Upper lobe of right lung (tissue), 1 donor: Measurements from ENCODE around the gene GPR78. TPM values are rescaled to one million over a fixed set of nuclear protein-coding genes. Genes with fewer than 3 reads are reported as not detected.

ENCODE experiments used
- ATAC-seq: fragments of 200-7000 bp; cut with Tn5 transposase; one replicate; pipeline ENCODE4 v1.9.1; 2020; ENCODE audit warnings: mild to moderate bottlenecking, moderate library complexity
- DNase-seq: peaks from one replicate; pipeline ENCODE4 v3.0.0-alpha.2; 2020
- H3K27ac ChIP-seq: fragments of 200-600 bp; one replicate; pipeline ENCODE4 v1.8.0; 2022
- H3K27me3 ChIP-seq: fragments of 200-600 bp; one replicate; pipeline ENCODE4 v1.8.0; 2022; ENCODE audit warnings: mild to moderate bottlenecking
- H3K36me3 ChIP-seq: fragments of 200-600 bp; one replicate; pipeline ENCODE4 v1.8.0; 2022
- H3K4me1 ChIP-seq: fragments of 200-600 bp; one replicate; pipeline ENCODE4 v1.8.0; 2022
- H3K4me3 ChIP-seq: fragments of 200-600 bp; one replicate; pipeline ENCODE4 v1.8.0; 2022; ENCODE audit warnings: mild to moderate bottlenecking
- H3K9me3 ChIP-seq: fragments of 200-600 bp; one replicate; pipeline ENCODE4 v1.8.0; 2022
- intact Hi-C: fragments of 100-400 bp; cut with DNase I; formaldehyde crosslinking; loops from one replicate; pipeline ENCODE4 v1.11.0; 2022
- long read RNA-seq: library from polyadenylated mRNA; unstranded; transcript quantifications from one replicate; pipeline ENCODE4 v2.0.0, GENCODE V29; 2021
- total RNA-seq: library from RNA; stranded (reverse); fragmentation: NEBNext Ultra II Directional; extraction: Animal tissue kit (Norgen Biotek cat#: 25700); gene quantifications from one replicate; pipeline ENCODE4 v1.2.1, GENCODE V29; 2021
- TF ChIP-seq, protein P1 (sequence below): fragments of 200-600 bp; IDR thresholded peaks from one replicate; pipeline ENCODE4 v1.8.0; 2022; ENCODE audit warnings: antibody characterized with exemption
- donor health status: DM: no; HTN: yes; CAD: no; lungs with severe emphysema.

The GPR78 gene, protein sequence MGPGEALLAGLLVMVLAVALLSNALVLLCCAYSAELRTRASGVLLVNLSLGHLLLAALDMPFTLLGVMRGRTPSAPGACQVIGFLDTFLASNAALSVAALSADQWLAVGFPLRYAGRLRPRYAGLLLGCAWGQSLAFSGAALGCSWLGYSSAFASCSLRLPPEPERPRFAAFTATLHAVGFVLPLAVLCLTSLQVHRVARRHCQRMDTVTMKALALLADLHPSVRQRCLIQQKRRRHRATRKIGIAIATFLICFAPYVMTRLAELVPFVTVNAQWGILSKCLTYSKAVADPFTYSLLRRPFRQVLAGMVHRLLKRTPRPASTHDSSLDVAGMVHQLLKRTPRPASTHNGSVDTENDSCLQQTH
- total RNA-seq, result 0.23 TPM
- long read RNA-seq, partial matches to known transcripts, result 0 of 2 reads
- long read RNA-seq, other reads (novel, unspliced or antisense), result 2 of 2 reads

DNA sequence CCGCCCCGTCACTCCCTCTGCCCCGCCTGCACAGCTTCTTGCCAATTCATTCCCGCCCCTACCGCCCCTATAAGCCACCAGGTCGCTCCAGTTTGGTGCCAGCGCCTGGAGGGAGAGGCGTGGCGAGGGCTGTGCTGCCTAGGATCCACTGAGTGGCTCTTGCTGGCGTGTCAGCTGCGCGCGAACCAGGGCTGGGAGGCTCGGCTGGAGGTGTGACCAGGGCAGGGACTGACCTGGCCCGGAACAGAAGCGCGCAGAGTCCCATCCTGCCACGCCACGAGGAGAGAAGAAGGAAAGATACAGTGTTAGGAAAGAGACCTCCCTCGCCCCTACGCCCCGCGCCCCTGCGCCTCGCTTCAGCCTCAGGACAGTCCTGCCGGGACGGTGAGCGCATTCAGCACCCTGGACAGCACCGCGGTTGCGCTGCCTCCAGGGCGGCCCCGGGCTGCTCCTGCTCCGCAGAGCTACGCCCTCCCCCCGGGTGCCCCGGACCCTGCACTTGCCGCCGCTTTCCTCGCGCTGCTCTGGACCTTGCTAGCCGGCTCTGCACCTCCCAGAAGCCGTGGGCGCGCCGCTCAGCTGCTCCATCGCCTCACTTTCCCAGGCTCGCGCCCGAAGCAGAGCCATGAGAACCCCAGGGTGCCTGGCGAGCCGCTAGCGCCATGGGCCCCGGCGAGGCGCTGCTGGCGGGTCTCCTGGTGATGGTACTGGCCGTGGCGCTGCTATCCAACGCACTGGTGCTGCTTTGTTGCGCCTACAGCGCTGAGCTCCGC, at the start of gene GPR78:
GPR78 (plus strand) TSS at position 72 of the 773 bp plus-strand sequence; CDS start at position 663, 591 bp downstream.
- TF ChIP-seq, protein P1, sequence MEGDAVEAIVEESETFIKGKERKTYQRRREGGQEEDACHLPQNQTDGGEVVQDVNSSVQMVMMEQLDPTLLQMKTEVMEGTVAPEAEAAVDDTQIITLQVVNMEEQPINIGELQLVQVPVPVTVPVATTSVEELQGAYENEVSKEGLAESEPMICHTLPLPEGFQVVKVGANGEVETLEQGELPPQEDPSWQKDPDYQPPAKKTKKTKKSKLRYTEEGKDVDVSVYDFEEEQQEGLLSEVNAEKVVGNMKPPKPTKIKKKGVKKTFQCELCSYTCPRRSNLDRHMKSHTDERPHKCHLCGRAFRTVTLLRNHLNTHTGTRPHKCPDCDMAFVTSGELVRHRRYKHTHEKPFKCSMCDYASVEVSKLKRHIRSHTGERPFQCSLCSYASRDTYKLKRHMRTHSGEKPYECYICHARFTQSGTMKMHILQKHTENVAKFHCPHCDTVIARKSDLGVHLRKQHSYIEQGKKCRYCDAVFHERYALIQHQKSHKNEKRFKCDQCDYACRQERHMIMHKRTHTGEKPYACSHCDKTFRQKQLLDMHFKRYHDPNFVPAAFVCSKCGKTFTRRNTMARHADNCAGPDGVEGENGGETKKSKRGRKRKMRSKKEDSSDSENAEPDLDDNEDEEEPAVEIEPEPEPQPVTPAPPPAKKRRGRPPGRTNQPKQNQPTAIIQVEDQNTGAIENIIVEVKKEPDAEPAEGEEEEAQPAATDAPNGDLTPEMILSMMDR, result no peak
- H3K36me3 ChIP-seq, result no peaks in the 10 kb centered on the region
- ATAC-seq (peak; percentile 83), DNase-seq (peak; percentile 81)
- H3K9me3 ChIP-seq, result no peaks in the 10 kb centered on the region
- H3K4me3 ChIP-seq, result no peak within 1 kb of the TSS
- intact Hi-C loops, result no loop called here
- peaks cover 65% of the 10 kb centered on the region for H3K27me3 ChIP-seq
- H3K27ac ChIP-seq, result no peak within 1 kb of the TSS
- no peaks in the 10 kb centered on the region for H3K4me1 ChIP-seq

DNA sequence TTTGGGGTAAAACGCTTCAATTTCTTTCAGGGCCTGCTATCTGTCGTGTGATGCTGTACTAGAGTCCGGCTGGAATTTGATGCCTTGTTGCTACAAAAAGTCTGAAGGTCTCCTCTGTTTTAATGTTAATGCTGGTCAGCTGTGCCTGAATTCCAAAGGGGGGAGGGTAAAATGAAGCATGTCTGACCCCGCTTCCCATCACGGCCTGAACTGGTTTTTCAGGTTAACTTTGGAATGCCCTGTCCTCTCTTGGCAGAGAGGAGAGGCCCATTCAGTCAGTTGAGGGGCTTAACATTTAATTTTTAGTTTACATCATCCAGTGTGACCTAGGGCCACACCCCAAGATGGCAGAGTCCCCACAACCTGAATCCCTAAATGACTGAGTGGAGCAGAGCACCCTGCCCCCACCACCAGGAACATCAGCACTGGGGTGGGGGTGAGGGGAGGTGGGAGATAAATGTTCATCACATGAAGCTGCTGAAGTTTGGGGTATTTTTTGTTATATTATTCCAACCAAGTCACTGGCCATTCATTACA, 47.9 kb upstream of the GPR78 start:
- Histone ChIP-seq H3K4me3 (no peak overlapping the region), H3K9me3 (no peaks in the 10 kb centered on the region), H3K36me3 (no peaks in the 10 kb centered on the region), H3K27ac (no peak overlapping the region), H3K27me3 (no peaks in the 10 kb centered on the region), H3K4me1 (peaks cover 20% of the 10 kb centered on the region)
- DNase-seq (no peak), ATAC-seq (no peak)
- TF ChIP-seq, protein P1, result no peak
- intact Hi-C loops, result no loop called here

- intact Hi-C loops, result no loop called here
- Histone ChIP-seq H3K27me3 (no peaks in the 10 kb centered on the region), H3K4me3 (no peak overlapping the region), H3K9me3 (no peaks in the 10 kb centered on the region), H3K4me1 (peaks cover 23% of the 10 kb centered on the region), H3K36me3 (no peaks in the 10 kb centered on the region), H3K27ac (peak overlapping the region; percentile 68)
- ATAC-seq (no peak), DNase-seq (no peak)
- TF ChIP-seq, protein P1, result no peak
These were observed 46.8 kb upstream of the GPR78 start for GRCh38 chr4:8533274-8533865.

DNA sequence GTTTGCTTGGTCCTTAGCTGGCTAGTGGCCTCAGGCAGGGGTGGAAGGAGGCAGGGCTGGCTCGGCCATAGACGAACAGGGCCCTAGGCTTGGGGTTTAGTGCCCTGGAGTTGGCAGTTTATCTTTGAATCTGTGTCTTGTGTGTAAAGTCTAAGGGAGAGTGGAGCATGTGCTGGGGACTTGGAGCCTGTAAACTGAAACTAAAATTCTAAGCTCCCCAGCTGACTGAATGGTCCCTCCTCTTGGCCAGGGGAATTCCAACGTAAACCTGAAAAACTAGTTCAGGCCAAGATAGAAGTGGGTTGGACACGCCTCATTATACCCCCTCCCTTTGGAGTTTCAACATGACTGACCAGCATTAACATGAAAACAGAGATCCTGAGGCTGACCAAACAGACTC, 46.1 kb upstream of the GPR78 start:
- TF ChIP-seq, protein P1, result no peak
- peak; percentile 89 for ATAC-seq
- Histone ChIP-seq H3K36me3 (no peaks in the 10 kb centered on the region), H3K27me3 (no peaks in the 10 kb centered on the region), H3K27ac (peak overlapping the region; percentile 68), H3K9me3 (no peaks in the 10 kb centered on the region), H3K4me1 (peaks cover 23% of the 10 kb centered on the region), H3K4me3 (peak overlapping the region; percentile 16)
- intact Hi-C loops, result no loop called here
- no peak for DNase-seq

DNA sequence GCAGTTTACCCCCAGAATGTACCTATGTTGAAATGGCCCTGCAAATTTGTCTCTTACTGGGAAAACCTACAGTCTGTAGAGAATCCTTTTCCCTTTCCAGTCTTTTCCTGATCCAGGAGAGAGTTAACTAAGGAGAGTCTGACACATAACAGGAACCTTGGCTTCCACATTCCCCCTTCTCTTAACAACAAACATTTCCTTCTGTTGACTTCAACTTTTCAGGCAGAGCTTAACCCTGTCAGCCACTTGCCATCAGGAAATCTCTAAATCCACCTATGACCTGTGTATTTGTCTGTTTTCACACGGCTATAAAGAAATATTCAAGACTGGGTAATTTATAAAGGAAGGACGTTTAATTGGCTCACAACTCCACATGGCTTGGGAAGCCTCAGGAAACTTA, 45.6 kb upstream of the GPR78 start:
- no peak overlapping the region for H3K4me3 ChIP-seq
- ATAC-seq (no peak), DNase-seq (no peak)
- no peaks in the 10 kb centered on the region for H3K9me3 ChIP-seq
- TF ChIP-seq, protein P1, result no peak
- peaks cover 23% of the 10 kb centered on the region for H3K4me1 ChIP-seq
- intact Hi-C loops, result no loop called here
- H3K27me3 ChIP-seq, result no peaks in the 10 kb centered on the region
- H3K27ac ChIP-seq, result peak overlapping the region; percentile 68
- no peaks in the 10 kb centered on the region for H3K36me3 ChIP-seq
